Forelimb muscle (tissue), 1 donor: ENCODE measurements around the gene L1CAM. TPM values are rescaled to one million over a fixed set of nuclear protein-coding genes. Genes with fewer than 3 reads are reported as not detected.

Experiments
- DNase-seq: peaks from one replicate; pipeline ENCODE4 v3.0.0-alpha.2; 2013; ENCODE audit warnings: low read depth
- polyA plus RNA-seq: library from polyadenylated mRNA; unstranded; fragments of 120-200 nt; gene quantifications from one replicate; pipeline ENCODE4 v1.2.1, GENCODE V29; 2013; ENCODE audit not compliant: insufficient read length

L1CAM gene
- polyA plus RNA-seq, 1 donor, result 1.9 TPM

DNA sequence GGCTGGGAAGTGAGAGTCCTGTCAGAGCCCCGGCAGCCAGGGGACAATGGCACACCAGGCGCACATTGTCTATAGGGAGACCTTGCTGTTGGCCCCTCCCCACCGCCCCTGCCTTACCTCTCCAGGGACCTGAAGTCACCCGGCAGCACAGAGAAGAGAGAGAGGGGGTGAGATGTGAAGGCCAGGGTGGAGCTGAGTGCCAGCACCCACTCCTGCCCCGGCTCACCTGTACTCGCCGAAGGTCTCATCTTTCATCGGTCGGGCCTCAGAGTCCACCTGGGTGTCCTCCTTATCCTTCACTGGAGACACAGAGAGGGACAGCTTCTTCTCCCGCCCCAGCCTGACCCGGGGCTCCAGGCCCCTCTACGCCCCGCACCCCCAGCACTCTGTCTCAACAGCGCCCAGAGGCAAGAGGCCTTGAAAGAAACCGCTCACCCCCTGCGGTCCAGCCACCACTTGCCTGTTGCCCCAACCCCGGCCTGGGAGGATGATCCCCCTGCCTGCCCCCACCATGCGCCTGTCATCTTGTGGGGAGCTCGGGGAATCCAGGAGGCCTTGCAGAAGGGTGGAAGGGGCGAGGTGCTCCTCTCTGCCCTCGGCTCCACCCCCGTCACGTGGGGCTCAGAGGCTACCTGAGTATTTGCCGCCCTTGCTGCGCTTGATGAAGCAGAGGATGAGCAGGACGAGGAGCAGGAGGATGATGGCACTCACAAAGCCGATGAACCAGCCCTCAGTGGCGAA, 22.6 kb downstream of the L1CAM start:
- DNase-seq, result no peak

- no peak for DNase-seq
Measured at GRCh38 chrX:153862369-153863250, 23.4 kb downstream of the L1CAM start.

- DNase-seq, result no peak
Measured at GRCh38 chrX:153861733-153862310, 24.2 kb downstream of the L1CAM start.

DNA sequence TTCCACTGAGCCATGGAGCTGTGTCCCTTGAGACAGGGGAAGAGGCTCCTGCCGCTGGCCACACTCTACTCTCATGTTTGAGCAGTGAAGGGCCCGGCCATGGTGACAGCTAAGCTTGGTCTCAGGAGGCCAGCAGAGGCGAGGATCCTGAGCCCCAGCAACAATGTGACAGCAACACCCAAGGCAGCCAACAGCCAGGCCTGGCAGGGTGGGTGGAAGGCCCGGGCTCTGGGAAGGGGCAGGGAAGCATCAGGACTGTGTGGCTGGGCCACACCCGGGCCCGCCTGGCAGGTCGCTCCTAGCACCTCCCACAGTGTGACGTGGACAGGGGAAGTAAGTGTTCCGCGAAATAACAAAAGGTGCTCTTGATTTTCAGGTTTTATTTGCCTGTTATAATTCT, 24.8 kb downstream of the L1CAM start:
- DNase-seq, result no peak

GRCh38 chrX:153857348-153857903, 28.5 kb downstream of the L1CAM start:
- no peak for DNase-seq

GRCh38 chrX:153854702-153855101, 31.3 kb downstream of the L1CAM start:
- no peak for DNase-seq

GRCh38 chrX:153853902-153854267, 32.1 kb downstream of the L1CAM start:
- DNase-seq, result no peak

DNA sequence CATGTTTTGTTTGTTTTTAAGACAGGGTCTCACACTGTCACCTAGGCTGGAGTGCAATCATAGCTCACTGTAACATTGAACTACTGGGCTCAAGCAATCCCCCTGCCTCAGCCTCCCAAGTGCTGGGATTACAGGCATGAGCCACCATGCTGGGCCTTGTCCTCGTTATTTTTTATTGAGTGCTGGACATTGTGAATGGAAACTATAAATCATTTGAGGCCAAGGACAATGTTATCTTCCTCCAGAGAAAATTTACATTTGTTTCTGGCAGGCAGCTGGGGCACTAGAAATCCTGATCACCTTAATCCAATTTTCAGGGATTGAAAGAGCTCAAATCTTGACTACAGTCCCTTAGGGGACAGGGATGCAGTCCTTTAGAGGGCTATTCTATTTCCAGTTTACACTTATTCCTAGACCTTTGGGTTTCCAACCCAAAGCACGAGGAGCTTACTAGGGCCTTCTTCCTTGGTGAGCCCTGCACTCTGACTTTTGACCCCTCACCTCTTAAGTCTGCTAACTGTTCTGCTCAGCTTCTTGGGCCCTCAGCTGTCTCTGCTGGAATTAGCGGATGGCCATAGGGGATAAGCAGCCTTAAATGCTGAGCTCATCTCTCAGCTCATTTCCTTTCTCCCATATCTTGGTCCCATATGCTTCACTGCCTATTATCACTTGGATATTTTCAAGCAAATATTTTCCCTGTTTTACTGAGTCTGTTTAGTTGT, 32.6 kb downstream of the L1CAM start:
- no peak for DNase-seq

DNA sequence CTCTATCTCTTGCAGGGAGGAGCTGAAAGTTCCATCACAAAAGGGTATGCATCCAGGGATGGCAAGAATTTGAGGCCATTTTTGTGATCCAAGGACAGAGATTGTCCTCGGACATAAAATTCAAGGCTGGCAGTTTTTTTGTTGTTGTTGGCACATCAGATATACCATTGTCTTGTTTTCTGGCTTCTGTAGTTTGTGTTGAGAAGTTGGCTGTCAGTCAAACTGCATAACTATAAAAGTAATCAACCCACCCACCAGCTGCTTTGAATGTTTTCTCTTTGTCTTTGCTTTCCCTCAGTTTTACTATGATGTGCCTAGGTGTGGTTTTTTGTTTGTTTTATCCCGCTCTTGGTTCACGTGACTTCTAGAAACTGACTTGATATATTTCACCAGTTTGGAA, 34.0 kb downstream of the L1CAM start:
- DNase-seq, result no peak

DNA sequence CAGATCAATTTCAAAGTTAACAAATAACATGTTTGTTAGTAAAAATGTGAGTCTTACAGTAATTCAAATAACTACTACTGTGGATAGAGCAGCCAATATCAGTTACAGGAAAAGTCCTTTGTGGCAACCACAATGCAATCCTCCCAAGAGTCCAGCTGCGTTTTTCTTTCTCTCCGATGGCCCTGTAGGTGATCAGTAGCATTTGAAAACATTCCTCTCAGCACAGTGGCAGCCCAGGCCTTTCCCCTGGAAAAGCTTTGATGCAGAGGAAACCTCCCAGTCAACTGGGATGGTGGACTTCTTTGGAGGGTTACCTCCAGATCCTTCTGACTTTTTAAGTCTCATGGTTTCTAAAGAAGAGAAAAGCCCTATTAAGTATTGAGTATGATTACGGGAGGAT, 37.6 kb downstream of the L1CAM start:
- DNase-seq, result no peak

- no peak for DNase-seq
Measured at GRCh38 chrX:153845842-153846241, 40.1 kb downstream of the L1CAM start.

DNA sequence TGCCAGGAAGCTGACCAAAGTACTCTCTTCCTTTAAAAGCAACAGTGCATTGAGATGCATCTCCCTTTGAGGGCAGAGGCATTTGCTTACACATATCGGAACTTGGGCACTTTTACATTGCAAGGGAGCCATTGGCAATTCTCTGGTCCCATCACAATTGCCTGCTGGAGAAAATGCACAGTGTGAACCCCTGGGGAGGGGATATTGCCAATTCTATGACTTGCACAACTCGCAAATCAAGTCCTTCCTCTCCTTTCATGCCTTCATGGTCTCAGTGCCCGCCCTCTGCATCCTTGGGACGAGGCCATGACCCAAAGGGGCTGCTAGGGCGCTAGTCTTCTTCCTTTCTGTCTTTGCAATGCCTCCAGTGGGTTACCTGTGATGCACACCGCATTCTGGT, 40.8 kb downstream of the L1CAM start:
- DNase-seq, result no peak

DNA sequence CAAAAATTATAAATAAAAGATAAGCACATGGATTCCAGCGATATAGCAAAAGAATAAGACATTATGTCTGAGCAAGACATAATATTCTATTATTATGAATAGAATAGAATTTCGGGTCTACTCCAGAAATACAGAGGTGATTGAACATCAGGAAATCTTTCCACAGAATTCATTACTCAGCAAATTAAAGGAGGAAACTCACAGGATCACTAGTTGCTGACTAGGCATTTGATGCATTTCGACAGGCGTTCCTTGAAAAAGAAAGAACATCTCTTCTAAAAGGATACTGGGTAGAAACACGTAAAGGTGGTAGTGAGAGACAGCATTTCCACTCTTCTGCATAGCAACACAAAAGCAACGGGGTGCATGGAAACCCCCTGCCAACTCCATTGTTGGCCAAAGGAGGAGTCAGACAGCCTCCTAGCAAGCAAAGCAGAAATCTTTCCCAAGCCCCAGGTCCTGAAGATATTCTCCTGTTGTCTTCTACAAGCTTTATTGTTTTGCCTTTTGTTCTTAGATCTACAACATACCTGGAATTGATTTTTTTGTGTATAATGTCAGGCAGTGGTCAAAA, 41.4 kb downstream of the L1CAM start:
- DNase-seq, result no peak

DNA sequence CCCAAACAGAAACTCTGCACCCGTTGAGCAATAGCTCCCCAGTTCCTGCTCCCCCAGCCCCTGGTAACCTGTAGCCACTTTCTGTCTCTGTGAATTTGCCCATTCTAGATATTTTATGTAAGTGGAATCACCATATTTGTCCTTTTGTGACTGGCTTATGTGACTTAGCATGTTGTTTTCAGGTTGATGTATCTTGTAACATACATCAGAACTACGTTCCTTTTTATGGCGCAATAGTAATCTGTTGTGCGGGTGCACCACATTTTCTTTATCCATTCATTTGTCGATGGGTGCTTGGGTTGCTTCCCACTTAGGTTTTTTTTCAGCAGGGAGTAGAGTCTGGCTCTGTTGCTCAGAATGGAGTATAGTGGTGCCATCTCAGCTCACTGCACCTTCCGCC, 49.1 kb downstream of the L1CAM start:
- no peak for DNase-seq

DNA sequence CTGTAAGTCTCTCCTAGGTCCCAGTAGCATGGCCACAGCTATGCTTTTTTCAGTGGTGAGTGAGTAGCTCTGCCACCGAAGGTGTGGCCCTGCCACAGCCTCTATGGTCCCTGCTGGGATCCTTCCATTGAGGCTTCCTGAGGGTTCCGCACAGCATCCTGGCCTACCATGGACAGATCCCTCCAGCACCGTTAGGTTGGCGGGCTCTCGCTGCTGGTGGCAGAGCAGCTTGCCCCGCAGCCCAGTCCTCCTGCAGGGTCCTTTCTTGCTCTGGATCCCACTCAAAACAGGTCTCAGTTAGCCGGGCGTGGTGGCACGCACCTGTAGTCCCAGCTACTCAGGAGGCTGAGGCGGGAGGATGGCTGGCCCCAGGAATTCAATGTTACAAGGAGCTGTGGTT, 53.2 kb downstream of the L1CAM start:
- DNase-seq, result no peak

GRCh38 chrX:153831429-153832150, 54.4 kb downstream of the L1CAM start:
- no peak for DNase-seq

GRCh38 chrX:153830640-153831428, 55.1 kb downstream of the L1CAM start:
- no peak for DNase-seq

- DNase-seq, result no peak
Measured at GRCh38 chrX:153829799-153830639, 56.0 kb downstream of the L1CAM start, which contains the start of gene PDZD4. PDZD4 (minus strand) TSS chrX:153830544; CDS start chrX:153830298, 246 bp downstream.

- DNase-seq, result no peak
Measured at GRCh38 chrX:153829549-153829798, 56.5 kb downstream of the L1CAM start.
